HG02759 (cell line): Measurements from ENCODE around the gene TXNRD2.

Source experiments
- ATAC-seq: cut with Tn5 transposase; IDR thresholded peaks from one replicate; pipeline ENCODE4 v1.9.1; 2021; ENCODE audit warnings: mild to moderate bottlenecking, moderate library complexity; ENCODE audit not compliant: unreplicated experiment

Gene TXNRD2

GRCh38 chr22:19941365-19942082 is at the start of gene TXNRD2, which contains the start of gene COMT:
TSS of gene TXNRD2 (minus strand) at chr22:19941818. CDS start at chr22:19941803, 15 bp downstream.
TSS of gene COMT (plus strand) at chr22:19941772. CDS start at chr22:19962527, 20,755 bp downstream.
- ATAC-seq, result peak; percentile 69

- ATAC-seq, result no peak
Observed at GRCh38 chr22:19991395-19991644, 49.7 kb upstream of the TXNRD2 start.

GRCh38 chr22:19990609-19991394 is 49.2 kb upstream of the TXNRD2 start:
- ATAC-seq, result no peak

- ATAC-seq, result no peak
Observed at GRCh38 chr22:19990188-19990587, 48.6 kb upstream of the TXNRD2 start.

GRCh38 chr22:19989725-19990067 is 48.1 kb upstream of the TXNRD2 start:
- no peak for ATAC-seq

- ATAC-seq, result no peak
Observed at GRCh38 chr22:19988965-19989724, 47.5 kb upstream of the TXNRD2 start.

- no peak for ATAC-seq
Observed at GRCh38 chr22:19988331-19988808, 46.8 kb upstream of the TXNRD2 start.

- no peak for ATAC-seq
Observed at GRCh38 chr22:19987394-19988306, 46.0 kb upstream of the TXNRD2 start.

GRCh38 chr22:19986410-19987341 is 45.1 kb upstream of the TXNRD2 start:
- ATAC-seq, result peak; percentile 61

GRCh38 chr22:19986011-19986409 is 44.4 kb upstream of the TXNRD2 start:
- no peak for ATAC-seq

- no peak for ATAC-seq
Observed at GRCh38 chr22:19984851-19985811, 43.5 kb upstream of the TXNRD2 start.

GRCh38 chr22:19984201-19984753 is 42.7 kb upstream of the TXNRD2 start:
- ATAC-seq, result no peak

- ATAC-seq, result no peak
Observed at GRCh38 chr22:19983741-19984140, 42.1 kb upstream of the TXNRD2 start.

- ATAC-seq, result no peak
Observed at GRCh38 chr22:19982991-19983578, 41.5 kb upstream of the TXNRD2 start.

- no peak for ATAC-seq
Observed at GRCh38 chr22:19981961-19982920, 40.6 kb upstream of the TXNRD2 start.

GRCh38 chr22:19981171-19981960 is 39.7 kb upstream of the TXNRD2 start:
- ATAC-seq, result no peak
